Measurements from ENCODE around the gene MGAT4C.

DNA sequence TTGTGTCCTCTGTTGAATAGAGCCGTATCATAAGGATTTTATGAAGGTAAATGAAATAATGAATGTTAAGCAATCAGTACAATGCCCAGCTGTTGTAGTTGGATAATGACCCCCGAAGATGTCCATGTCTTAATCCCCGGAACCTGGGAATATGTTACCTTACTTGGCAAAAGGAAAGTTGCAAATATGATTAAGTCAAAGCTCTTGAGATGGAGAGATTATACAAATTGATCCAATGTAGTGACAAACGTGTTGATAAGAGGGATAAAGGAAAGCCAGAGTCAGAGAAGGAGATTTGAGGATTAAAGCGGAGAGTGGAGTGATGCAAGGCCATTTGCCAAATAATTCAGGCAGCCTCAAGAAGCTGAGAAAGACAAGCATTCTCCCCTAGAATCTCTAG lies 19.2 kb upstream of the MGAT4C start:
- TF ChIP-seq, protein P1, sequence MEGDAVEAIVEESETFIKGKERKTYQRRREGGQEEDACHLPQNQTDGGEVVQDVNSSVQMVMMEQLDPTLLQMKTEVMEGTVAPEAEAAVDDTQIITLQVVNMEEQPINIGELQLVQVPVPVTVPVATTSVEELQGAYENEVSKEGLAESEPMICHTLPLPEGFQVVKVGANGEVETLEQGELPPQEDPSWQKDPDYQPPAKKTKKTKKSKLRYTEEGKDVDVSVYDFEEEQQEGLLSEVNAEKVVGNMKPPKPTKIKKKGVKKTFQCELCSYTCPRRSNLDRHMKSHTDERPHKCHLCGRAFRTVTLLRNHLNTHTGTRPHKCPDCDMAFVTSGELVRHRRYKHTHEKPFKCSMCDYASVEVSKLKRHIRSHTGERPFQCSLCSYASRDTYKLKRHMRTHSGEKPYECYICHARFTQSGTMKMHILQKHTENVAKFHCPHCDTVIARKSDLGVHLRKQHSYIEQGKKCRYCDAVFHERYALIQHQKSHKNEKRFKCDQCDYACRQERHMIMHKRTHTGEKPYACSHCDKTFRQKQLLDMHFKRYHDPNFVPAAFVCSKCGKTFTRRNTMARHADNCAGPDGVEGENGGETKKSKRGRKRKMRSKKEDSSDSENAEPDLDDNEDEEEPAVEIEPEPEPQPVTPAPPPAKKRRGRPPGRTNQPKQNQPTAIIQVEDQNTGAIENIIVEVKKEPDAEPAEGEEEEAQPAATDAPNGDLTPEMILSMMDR (IDR thresholded peaks at IDR 0.05): no peak
- no peak for TF ChIP-seq POLR2A (IDR thresholded peaks at IDR 0.05)
- TF ChIP-seq EP300 (IDR thresholded peaks at IDR 0.05): no peak

Measured in tibial nerve (tissue), 4 donors.